ENCODE data around the gene ZNF597.

The ZNF597 gene, protein sequence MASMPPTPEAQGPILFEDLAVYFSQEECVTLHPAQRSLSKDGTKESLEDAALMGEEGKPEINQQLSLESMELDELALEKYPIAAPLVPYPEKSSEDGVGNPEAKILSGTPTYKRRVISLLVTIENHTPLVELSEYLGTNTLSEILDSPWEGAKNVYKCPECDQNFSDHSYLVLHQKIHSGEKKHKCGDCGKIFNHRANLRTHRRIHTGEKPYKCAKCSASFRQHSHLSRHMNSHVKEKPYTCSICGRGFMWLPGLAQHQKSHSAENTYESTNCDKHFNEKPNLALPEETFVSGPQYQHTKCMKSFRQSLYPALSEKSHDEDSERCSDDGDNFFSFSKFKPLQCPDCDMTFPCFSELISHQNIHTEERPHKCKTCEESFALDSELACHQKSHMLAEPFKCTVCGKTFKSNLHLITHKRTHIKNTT

DNA sequence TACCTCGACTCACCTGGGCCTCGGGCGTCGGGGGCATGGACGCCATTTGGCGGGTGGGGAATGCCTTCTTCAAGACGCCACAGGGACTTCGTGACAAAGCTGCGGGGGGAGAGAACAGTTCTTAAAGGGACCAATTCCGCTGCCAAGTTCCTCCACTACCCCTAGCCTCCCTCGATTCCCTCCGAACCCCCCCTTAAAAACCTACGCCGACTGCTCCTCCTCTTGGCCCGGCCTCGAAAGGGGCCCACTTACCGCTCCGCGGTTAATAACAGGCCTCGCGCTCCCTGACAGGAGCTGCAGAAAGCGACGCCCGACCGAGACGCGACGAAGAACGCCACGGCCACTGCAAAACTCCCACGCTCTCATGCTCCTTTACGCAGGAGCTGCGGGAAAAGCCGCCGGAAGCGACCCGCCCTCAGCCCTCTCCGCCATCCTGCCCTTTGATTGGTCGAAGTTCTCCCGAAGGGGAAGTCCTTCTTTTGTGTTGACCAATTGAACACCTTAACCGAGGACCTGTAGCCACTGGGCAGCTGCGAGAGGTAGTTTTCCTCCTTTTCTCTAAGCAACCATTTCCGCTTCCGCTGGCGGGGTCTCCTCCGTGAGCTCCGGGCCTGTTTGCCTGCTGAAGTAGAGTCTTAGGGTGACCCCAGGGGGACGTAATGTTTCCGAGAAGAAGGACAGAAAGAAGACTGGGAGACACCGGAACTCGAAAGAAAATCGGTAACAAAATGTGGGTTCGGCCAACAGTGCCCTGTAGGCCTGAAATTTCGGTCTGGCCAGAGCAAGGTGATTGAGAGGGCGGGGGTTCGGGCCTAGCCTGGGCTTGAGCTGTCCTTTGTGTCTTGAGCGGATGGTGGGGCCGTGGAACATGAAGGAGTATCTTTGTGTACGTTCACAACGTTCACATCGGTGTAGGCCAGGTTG, at the start of gene ZNF597, which contains the start of gene NAA60:
Gene ZNF597, minus strand, starts transcription at position 397 of the 924 bp plus-strand sequence. Its CDS starts 351 bp downstream, at position 46.
Gene NAA60, plus strand, starts transcription at position 573 of the 924 bp plus-strand sequence. CDS start 32,548 bp downstream, outside the sequence.
- peak; percentile 53 for DNase-seq (ENCODE audit: low read depth)

DNA sequence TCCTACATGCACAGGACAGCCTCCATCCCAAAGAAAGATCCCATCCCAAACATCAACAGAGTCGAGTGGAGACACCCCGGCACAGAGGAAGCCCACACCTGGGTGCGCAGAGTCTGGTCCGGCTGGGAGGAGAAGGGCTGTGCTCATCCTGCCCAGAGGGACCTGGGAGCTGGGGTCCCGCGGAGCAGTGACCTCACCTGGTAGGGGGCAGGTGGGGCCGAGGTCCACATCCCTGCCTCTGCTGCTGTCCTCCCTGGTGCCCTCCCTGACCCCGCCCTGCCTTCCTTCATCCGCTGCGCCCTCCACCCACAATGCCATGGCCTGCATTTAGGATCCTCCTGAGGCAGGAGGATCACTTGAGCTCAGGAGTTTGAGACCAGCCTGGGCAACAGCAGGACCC, 49.1 kb upstream of the ZNF597 start:
- DNase-seq (ENCODE audit: low read depth), result no peak

DNA sequence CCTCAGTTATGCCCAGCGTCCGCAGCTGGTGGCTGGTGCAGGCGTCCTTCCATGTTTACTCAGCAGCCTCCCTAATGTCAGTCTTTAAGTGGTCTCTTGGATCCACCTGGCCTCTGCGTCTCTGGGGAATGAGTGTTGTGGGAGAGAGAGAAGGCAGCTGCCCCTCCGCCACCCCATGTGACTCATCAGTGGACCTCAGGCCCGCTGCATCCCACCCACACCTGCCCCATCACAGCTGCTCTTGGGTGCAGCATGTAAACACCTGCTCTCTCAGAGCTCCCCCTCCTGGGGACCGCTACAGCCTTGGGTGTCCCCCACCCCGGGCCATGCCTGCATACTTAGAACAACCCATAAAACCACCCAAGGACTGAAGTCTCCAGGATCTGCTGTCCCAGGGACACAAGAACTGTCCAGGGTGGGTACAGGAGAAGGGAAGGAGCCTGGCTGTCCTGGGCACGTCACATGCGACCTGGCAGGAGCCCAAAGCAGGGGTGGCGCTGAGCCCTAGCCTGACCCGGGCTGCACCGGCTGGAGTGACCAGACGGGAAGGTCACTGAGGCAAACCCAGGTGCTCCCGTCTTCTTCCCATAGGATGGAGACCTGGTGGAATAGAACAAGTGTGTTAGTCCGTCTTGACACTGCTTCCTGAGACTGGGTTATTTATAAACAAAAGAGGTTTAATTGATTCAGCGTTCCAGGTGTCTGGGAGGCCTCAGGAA, 47.8 kb upstream of the ZNF597 start:
- no peak for DNase-seq (ENCODE audit: low read depth)

DNA sequence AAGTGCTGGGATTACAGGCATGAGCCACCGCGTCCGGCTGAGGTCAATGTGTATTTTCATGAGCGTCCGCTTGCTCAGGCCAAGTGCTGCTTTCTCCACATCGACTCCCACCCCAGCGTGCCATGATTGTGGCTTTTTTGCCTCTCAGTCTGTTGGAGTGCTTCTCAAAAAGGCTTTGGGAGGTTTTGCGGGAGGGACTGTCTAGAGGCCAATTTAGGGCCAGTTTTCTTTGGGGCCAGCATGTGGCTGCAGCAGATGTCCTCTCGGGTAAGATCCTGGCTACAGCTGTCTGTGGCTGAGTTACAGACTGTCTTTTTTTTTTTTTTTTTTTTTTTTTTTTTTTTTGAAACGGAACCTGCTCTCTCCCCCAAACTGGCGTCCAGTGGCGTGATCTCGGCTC, 45.5 kb upstream of the ZNF597 start:
- no peak for DNase-seq (ENCODE audit: low read depth)

DNA sequence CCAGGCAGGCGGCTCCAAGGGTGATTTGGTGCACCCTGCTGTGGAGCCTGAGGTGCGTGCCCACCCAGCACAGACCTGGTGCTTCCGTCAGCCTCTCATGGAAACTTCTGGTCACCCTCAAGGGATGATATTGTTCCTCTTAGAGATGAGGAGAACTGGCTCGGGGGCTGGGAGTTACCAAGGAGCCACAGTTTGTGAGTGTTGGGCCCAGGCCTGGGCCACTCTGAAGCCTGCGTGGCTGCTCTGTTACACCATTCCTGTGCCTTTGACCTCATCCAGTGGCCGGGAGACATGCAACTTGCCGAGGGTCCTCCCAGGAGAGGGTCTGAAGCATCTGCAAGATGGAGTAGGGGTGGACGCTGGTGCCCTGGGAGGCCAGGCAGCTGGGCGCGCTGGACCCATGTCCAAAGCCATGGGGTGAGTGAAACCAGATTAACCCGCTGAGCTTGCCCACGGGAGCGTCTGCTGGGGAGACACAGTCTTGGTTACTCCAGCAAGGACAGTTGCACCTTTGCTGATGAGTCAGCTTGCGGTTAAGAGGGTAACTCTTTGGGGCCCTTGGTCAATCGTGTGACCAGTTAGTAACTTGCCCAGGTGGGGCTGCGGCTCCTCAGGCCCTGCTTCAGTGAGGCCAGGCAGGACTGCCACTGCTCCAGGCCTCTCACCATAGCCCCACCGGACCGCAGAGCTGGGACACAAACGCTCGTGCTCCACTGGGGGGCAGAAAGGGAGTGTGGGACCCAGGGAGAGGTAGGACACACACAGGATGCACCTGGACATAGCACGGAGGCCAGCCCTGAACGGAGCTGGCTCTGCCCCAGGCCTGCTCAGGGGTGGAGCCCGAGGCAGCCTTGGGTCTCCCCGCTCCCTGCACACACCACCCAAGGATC, 44.5 kb upstream of the ZNF597 start:
- no peak for DNase-seq (ENCODE audit: low read depth)

DNA sequence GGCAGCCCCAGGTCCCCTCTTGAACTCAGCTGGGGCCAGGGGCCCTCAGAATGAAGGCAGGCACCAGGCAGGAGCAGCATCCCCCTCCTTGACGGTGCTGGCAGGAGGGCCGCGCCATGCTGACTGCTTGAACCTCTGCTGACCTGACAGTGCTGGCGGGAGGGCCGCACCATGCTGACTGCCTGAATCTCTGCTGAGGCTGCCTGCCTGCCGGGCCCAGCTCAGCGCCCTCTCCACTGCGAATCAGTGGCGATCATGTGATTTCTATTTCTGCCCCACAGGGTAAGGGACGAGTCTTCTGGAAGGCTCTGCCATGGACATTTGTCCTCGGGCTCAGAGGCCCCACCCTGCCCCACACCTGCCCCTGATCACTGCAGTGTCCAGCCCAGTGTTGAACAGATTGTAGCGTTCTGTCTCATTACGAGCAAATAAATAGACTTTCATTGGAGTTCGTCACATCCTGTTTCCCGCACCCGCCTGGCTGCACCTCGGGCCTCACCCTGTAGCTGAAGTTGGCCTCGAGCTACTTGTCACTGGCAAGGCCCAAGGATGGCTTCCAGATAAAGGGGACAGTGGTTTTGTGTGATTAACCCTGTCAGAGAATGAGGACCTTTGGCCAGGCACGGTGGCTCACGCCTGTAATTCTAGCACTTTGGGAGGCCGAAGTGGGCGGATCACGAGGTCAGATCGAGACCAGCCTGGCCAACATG, 43.4 kb upstream of the ZNF597 start:
- no peak for DNase-seq (ENCODE audit: low read depth)

DNA sequence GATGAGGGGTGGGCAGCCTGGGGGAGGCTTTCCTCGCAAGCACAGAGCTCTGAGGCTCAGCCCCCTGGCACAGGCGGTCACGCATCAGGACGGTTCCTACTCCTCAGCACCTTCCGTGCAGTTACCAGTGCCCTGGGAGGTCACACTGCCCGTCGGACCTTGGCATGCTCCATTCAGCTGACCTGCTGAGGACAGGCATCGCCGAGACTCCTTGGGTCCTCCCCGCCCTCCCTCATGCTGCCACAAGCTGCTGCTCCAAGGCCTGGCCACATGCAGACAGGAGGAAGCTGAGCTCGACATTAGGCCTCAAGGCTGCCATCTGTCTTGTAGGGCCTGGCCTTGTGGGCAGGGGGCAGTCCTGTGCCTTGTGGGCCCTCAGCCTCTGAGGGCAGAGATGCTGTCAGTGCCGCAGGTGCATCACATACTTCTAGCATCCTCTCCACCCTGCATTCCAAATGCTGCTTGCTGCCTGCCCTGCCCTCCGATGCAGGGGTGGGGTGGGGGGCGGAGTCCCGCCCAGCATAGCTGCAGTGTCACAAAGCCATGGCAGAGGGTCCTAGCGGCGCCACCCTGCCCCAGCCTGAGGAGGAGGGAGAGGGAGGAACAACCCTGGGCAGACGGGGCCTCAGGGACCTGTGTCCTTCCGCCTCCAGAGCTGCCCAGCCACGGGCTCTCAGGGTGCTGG, 42.7 kb upstream of the ZNF597 start:
- no peak for DNase-seq (ENCODE audit: low read depth)

DNA sequence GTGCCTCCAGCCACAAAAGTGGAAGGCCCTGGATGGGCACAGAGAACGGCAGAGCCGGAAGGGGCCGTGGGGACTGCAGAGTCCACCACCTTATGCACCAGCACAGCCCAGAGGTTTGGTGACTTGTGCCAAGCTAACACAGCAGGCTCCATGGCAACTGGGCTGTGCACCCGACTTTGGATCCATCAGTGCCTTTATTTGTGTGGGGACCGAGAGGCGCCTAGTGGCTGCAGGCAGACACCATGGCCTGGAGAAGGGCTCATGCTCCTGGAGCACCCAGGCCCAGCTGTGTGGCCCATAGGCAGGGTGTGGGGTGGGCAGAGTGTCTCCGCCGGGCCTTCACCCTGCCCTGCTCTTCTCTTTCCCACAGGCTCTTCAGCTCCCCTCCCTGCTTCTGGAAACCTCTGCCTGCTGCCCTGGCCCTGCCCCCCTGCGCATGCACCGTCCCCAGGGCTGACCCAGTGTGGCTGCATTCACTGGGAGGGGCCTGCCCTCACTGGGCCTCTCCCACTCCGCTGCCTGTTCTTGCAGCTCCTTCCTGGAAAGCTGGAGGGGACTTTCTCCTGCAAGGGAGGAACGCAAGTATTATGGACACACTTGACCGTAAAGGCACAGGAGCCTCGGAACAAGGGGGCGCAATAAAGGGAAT, 41.9 kb upstream of the ZNF597 start:
- no peak for DNase-seq (ENCODE audit: low read depth)

DNA sequence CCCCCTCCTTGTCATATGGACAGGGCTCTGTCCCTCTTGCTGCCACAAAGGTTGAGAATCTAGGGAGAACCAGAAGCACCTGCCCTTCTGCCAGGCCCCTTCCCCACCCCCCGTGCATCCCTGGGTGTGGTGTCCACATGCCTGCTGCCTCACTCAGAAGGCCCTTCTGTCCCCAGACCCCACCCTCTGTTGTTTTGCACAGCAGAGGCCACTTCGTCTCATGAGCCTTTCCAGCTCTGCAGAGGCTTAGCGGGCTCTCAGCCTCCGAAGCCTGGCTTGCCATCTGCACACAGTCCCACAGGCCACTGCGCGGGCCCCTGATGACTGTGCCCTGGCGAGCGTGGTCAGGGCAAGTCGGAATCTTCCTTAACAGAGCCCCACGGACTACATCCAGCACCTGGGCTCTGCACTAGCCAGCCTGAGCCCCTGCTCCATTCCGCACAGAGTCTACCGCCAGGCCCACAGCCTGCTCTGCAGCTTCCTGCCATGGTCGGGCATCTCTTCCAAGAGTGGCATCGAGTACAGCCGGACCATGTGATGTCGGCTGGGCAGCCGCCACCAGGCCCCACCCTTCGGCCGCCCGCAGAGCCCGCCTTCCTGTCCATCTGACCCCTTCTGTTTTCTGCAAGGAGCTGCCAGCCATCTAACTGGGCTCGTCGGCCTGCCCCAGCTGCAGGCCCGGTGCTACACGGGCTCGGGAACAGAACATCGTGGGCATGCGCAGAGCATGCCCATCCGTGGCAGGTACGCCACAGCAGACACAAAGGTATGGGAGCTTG, 41.2 kb upstream of the ZNF597 start:
- DNase-seq (ENCODE audit: low read depth), result no peak

DNA sequence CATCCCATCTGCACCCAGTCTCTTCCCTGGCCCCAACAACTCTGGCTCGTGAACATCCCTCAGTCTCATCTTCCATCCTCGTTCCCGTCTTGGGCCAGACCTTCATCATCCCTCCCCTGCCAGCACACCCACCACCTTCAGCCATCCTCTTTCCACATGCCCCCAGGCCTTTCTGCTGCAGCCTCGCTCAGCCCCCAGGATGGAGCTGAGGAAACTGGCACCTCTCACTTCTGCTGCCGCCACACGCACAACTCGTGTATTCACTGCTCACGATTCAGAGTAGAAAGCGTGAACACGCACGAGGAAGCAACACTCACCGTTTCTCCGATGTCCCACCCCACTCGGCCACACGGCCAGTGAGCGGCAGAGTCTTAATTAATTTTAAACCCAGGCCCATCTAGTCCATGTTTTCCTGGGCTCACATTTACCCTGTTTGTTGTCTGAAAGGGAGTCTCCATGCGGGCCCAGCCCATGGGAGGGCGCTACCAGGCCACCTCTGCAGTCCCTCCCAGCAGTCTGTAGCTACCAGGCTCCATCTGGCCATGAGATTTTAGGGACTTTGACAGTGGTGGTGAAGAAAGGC, 39.4 kb upstream of the ZNF597 start:
- no peak for DNase-seq (ENCODE audit: low read depth)

DNA sequence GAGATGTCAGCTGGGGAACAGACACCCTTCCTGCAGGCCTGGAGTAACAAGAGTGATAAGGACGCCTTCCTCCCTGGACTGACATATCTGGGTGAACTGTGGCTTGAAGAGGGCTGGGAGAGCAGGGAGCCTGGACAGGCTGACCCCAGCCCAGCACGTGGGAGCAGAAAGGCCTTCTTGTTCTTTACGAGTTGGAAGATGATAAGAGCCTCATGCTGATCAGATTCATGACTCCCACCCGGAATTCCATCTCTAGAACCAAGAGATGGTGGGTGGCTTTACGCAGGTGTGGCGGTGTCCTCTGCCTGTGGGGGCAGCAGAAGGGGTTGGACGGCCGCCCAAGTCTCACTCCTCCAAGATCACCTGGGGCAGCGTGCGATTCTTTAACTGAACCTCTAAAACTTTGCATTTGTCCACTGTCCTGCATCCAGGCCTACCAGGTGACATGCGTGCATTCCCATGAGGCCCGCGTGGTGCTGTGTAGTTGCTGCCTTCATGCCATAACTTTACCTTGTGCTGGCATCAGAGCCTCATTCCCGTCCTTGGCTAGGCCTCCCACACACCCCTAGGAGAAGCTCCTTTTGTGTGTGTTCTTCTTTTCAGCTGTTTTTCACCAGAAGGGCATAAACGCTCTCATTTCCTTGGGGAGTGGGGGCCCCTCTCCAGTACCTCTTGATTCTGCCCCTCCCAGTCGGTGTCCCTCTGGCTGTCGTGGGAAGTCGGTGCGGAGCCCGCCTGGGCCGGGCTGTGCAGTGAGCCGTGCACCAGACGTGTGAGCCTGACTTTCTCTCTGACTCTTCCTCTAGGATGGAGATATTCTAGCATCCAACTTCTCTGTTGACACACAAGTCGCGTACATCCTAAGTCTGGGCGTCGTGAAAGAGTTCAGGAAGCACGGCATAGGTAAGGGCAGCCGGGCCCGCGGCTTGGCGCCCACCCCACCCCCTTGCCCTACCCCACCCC, 38.7 kb upstream of the ZNF597 start:
- no peak for DNase-seq (ENCODE audit: low read depth)

DNA sequence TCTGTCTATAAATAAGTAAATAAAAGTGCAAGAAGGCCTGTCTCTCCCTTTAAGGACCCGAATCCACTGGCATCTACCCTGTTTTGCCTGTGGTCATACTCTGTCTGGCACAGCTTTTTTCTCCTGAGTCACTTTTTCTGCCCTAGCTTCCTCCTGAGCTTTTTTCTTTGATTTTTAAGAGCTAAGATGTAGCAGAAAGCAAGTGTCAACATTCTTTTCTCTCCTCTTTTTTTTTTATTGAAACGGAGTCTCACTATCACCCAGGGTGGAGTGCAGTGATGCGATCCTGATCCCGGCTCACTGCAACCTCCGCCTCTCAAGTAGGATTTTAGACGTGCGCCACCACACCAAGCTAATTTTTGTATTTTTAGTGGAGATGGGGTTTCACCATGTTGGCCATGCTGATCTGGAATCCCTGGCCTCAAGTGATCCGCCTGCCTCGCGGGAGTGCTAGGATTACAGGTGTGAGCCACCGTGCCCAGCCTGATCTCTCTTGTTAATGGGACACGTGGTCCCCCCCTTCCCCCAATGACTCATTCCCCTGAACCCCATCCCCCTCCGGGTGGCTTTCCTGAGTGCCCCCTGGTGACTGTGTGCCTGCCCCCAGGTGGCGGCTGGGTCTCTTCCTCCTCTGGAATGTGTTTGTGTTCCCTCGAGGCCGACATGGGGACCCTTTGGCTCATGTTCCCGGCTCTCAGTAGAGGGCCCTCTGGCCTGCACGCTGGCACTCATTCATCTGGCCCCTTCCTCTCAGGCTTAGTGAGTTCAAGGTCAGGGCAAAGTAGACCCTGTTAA, 37.8 kb upstream of the ZNF597 start:
- DNase-seq (ENCODE audit: low read depth), result no peak

DNA sequence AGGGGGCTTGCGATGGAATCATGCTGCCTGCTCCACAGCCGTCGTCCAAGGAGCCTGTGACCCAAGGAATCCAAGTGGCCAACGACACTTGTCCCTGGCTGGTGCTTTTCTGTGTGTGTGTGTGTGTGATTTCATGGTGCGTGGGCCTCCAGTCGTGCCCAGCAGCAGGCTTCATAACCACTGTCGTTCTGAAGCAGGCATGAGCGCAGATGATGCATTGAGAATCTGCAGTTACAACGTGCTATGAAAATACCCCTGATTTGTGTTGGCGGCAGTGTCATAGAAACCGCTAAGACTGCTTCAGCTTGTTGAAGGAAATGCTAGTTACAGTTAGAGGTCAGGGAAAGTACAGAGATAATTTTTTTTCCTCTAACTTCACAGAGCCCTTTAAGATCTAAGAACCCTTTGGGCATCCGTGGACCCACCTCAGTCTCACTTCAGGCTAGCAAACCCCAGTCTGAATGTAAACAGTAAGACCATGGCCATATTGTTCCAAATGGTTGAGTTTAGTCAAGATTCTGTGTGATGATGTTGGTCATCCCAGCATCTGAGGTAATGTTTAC, 36.4 kb upstream of the ZNF597 start:
- DNase-seq (ENCODE audit: low read depth), result no peak

DNA sequence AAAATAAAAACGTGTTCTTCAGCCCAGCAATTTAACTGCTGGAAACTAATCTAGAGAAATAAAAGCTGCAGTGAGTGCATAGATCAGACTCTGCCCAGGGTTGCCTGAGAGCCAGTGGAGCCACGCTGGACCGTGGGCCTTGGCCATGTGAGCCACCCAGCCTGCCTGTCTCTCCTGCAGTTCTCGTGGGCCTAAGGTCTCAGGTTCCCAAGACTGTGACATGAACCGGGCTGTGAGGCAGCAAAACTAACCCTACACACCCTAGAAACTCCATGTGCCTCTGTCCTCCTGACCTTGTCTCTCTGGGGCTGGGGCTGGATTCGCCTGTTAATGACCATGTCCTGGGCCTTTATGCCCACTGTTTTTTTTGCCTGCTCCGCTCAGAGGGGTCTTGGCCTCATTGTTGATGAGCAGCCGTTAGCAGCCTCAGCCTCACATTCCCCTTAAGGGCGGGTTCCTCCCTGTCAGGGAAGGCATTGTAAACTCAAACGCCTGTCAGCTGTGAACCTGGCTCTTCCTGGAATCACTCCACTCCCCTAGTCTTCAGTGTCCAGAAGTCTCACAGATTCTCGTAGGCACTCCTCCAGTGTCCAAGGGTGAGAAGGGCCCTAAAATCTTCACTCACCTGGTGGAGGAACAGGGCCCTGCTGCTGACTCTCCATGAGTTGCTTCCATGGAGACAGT, 35.1 kb upstream of the ZNF597 start:
- DNase-seq (ENCODE audit: low read depth), result no peak

DNA sequence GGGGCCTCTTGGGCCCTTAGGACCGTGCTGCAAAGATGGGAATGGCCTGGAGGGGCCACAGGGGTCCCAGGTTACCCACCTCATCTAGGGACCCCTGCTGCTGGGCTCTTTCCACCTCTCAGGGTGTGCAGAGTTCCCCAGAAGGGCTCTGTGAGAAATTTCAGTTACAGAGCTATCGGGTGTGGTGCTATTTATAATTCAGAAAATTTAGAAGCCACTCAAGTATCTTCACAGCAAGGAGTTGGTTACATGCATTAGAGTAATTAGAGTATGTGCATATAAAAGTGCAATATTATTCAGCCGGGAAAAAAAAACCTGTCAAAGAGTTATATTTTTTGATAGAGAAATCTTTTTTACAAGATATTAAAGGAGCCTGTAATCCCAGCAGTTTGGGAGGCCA, 33.1 kb upstream of the ZNF597 start:
- DNase-seq (ENCODE audit: low read depth), result no peak
